HG03196 (cell line): ENCODE measurements around the gene SORCS2.

ENCODE experiments used
- ATAC-seq: cut with Tn5 transposase; IDR thresholded peaks from one replicate; pipeline ENCODE4 v1.9.1; 2021; ENCODE audit not compliant: unreplicated experiment

Gene SORCS2

DNA sequence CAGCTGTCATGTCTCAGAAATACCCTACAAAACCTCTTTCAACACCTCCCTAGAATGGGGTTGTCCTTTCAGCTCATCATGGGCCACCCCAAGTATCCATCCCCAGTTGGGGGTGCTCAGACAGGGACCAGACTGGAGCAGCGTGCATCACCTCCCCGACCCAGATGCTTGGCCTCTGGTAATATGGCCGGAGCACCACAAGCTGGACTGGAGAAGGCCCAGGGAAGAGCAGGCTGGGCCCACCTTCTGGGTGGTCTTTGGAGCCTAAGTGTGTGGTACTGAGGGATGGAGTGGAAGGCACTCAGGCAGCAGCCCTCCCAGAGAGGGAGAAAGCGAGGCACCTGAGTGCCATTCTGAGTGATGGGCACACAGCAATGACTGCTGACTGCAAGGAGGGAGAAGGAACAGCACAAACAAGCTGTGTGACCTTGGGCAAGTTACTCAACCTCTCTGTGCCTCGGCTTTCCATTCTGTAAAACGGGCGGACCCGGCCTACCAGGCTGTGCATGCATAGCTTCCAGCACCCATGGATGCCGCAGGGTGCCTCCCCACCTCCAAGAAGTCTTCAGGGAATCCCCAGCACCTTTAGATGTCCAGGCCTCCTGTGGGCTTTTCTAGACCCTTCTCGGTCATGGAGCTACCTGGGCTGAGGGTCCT lies 519.1 kb downstream of the SORCS2 start:
- no peak for ATAC-seq

DNA sequence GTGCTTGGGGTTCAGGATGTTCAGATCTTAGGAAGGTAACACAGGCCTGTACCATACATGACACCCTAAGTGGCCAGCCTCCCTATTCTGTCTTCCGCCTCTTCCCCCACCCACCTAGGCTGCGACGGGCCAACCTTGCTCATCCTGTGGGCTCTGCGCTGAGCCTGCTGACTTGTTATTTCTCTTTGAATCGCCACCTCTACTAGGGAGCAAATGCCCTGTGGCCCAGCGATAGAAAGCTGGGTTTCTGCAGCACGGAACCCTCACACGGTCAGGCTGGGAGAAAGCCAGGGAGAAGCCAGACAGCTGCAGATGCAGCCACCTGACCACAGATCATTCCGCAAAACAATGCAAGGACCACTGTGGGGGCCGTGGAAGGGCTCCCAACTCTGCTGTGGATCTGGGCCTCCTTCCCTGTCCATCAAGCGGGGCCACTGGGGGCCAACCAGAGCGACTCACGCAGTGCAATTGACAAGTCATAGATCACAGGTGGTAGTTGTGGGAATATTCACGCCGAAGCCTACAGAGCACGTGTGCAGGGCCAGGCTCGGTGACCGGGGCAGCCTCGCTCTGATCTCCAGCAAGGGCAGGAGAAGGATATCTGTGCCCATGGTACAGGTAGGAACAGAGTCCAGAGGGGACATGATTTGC lies 519.8 kb downstream of the SORCS2 start:
- ATAC-seq = no peak

DNA sequence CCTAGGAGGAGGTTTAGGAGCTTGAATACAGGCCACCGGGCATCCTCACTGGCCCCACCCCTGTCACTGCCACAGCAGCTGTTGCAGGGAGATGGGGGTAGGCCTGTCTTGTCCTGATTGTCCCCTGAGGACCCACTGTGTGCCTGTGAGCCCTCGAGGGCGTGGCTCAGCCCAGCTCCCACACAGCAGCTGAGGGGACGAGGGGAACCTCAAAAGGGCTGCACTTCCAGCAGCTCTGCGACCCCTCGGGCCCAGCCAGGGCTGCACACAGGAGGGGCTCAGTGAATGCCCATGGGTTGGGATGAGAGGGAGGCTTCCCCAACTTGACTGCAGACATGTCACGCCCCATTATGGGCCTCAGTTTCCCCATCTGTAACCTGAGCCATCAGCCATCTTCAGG lies 521.4 kb downstream of the SORCS2 start:
- no peak for ATAC-seq

- no peak for ATAC-seq
These were observed 521.8 kb downstream of the SORCS2 start for GRCh38 chr4:7714176-7714575.

DNA sequence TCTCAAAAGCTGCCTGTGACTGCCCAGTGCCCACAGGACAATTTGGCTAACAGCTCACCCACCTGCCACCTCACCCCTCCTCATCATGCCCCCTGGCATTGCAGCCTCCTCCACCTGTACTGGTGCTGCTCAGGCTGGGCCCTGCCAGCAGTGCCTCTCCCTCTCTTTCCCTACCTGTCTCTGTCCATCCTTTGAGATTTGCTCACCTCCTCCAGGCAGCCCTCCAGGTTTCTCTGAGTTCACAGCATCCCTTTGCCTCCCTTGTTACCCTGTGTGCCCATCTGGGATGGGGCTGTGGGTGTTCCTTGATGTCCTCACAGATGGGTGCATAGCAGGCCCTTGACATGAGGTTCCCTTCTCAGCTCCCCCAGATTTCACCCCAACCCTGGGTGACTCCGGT lies 522.4 kb downstream of the SORCS2 start:
- no peak for ATAC-seq

DNA sequence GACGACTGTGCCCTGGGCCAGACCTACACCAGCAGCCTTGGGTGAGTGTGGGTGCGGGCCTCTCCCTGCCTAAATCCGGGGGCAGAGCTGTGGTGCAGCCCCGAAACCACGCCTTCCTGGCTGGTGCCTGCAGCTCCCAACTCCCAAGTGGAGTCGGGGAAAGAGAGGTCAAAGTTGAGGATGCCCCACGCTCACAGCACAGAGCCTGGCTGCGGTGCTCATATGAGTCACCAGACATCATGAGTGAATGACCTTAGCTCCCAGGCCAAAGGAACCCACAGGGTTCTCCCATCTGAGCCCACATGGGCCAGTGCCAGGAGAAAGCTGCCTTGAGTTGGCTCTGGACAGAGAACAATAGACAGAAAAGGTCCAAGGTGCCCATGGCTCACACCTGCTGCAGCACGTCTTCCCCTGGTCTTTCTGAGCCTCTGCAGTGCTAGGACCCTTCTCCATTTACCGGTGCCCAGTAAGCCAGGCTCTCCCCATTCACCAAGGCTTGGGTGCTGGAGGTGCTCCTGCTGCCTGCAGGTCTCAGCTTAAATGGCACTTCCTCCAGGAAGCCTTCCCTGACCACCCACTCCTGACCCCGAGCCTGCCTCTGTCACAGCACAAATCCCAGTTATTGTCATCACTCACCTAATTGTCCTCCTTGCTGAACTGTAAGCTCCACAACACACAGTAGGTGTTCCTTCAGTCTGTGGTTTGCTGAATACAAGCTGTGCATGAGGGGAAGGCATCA lies 523.1 kb downstream of the SORCS2 start:
- ATAC-seq = no peak

DNA sequence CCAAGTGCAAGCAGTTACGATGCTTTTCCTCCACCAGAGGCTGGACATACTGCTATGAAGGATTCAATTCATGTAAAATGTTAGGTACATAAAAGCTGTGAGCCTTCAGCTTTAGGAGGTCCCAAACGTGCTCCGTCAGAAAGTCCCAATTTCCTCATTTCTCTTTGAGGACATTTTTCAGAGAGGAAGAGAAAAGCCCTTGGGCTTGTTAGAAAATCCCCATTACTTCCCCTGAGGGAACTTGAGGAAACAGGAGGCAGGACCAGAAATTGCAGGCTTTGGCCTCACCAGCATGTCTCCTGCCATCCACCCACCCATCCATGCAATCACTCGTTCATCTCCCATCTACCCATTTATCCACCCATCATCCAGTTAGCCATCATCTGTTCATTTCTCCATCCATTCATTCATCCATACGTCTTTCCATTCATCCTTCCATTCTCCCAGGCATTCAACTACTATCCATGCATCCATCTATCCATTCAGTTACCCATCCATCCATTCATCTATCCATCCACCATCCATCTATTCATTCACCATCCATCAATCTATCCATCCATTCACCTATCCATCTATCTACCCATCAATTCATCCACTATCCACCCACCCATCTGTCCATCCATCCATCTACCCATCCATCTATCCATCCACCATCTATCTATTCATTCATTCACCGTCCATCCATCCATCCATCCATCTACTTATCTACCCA lies 523.8 kb downstream of the SORCS2 start:
- no peak for ATAC-seq

DNA sequence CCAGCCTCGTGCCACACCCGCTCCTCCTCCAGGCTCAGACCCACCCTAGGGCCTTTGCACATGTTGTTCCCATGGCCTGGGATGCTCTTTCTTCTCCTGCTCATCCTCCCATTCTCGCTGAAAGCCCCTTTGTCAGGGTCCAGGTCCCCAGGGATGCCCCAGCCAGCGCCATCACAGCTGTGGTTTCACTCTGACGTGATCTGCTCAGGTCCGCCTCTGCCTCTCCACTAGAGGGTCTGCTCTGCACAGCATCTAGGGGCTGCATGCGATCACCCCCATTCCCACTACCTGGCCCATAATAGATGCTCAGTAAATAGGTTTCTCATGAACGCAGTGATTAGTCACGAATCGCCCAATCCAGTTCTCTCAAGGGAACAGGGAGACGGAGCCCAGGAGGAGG lies 524.8 kb downstream of the SORCS2 start:
- no peak for ATAC-seq

GRCh38 chr4:7717946-7718490 lies 525.7 kb downstream of the SORCS2 start:
- ATAC-seq = no peak

DNA sequence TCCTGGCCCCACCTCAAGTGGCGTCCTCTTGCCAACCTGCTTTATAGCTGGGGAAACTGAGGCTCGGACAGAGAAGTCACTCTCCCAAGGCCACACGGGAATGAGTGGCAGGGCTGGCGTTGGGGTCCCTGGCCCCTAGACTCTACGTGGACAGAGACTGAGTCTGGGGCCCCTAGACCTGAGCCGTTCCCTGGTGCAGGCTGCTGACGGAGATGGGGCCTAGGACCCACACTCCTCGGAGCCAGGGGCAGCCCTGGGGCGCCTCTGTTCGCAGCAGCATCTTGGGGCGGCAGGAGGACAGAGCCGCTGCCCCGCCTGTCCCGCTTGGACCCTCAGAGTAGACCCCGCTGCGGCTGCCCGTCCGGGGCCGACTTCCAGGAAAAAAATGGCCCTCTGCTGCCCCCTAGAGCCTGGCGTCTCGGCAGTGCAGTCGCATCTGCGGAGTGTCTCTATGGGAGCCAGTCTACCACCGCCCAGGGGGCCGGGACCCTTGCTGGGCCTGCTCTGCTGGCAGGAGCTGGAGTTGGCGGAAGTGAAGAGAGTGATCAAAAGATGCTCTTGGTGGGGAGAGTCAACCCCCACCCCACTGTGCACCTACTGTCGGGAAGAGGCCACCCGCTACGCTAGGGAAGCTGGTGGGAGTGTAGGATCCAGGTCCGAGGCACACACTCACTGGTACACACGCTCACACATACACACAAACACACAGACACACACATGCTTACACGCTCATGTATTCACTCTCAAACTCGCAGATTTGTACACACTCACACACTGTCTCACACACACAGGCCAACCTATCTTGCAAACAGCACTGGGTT lies 527.2 kb downstream of the SORCS2 start:
- ATAC-seq = no peak

GRCh38 chr4:7721984-7722551 lies 529.7 kb downstream of the SORCS2 start:
- no peak for ATAC-seq

DNA sequence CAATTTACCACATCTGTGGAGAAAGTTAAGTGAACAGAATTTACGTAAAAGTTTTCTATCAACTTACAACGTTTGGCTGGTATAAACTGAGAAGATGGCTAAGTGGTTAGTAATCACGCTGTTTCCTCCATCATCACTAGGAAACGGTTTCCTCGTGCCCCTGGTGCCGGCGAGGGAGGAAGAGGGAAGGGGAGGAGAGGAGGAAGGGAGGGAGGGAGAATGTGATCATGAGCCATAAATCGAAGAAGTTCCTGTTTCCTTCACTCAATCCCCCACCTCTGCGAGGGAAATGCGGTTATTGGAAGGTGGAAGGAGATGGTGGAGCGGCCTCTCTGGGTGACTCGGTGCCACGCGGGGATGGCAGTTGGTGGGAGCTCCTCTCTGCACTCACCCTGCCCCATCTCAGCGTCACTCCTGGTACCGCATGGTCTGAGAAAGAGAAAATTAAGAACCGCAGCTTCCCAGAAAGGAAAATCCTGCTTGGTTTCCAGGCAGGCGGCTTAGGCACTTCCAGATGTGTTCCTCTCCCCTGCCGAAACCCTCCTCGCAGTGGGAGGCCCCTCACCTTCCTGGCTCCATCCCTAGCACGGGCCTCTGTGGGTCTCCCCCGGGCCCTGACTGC lies 530.5 kb downstream of the SORCS2 start:
- ATAC-seq = no peak

GRCh38 chr4:7723625-7724024 lies 531.3 kb downstream of the SORCS2 start:
- no peak for ATAC-seq

DNA sequence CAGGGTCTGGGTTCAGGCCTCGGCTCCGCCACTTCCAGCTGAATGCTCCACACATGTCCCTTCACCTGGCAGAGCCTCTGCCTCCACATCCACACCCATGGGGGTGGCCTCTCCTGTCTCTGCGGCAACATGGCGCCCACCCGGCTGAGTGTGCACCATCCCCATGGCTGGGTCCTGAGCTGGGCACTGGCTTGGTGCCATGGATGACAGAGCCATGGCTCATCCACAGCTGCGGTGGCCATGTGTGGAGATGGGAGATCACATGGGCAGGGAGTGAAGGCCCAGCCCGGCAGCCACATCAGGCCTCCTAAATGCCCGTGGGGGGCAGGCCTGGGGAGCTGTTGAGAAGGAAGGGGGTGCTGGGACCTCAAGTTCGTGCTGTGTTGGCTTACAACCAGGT lies 533.6 kb downstream of the SORCS2 start:
- no peak for ATAC-seq

GRCh38 chr4:7726665-7727413 lies 534.5 kb downstream of the SORCS2 start:
- ATAC-seq = no peak

DNA sequence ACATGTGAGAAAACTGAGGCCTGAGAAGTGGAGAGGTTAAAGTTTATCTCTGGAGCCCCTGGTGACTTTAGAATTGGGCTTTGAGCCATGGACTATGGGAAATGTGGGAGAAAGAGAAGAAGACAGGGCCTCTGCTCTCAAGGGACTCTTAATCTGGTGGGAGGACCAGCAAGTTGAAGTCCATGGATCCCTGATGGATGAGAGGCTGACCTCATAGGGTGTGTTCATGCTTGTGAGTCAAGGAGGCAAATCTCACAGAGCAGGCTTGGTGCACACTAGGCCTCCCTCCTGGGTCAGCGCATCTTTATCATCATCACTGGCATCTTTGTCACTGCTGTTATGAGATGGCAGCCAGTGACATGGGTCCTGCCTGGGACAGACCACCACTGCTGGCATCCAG lies 535.4 kb downstream of the SORCS2 start:
- no peak for ATAC-seq

DNA sequence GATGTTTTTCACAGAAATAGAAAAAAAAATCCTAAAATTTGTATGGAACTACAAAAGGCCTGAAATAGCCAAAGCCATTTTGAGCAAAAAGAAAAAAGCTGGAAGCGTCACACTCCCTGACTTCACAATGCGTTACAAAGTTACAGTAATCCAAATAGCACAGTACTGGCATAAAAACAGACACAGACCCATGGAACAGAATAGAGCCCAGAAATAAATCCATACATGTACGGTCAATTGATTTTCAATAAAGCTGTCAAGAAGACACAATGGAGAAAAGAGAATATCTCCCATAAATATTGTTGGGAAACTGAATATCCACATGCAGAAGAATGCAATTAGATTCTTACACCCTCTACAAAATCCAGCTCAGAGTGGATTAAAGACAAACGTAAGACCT lies 539.1 kb downstream of the SORCS2 start:
- ATAC-seq = no peak

GRCh38 chr4:7732263-7732662 lies 539.9 kb downstream of the SORCS2 start:
- no peak for ATAC-seq

DNA sequence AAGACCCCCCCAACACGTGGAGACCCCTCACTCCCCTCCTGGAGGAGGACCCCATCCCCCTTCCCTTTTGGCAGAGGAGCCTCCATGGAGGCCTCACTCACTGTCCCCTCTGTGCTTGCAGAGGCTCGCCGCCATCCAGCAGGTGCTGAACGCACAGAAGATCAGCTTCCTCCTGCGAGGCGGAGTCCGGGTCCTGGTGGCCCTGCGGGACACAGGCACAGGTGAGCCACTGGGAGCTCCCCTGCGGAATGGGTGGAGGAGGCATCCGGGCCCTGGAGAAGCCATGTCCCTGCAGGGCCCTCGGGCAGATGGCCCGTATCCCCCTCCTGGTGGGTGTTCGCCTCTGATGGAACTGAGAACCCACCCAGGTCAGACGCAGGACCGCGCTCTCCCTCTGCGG lies 540.9 kb downstream of the SORCS2 start:
- no peak for ATAC-seq
